Measurements from ENCODE around the gene UBLCP1. TPM values are rescaled to one million over a fixed set of nuclear protein-coding genes. Genes with fewer than 3 reads are reported as not detected.

UBLCP1 gene
- total and polyA plus RNA-seq, 2 of the 13 experiments (the other 11 are each of a cell fraction or from before 2014, with no cell fraction given), result 6.5 to 12.6 TPM

- TF ChIP-seq ZEB1 (IDR thresholded peaks at IDR 0.05; ENCODE audit: insufficient replicate concordance, low read depth) (no peak), MED8 (CRISPR knock-in tag; IDR thresholded peaks at IDR 0.05; ENCODE audit: insufficient replicate concordance) (no peak), SP5 (CRISPR knock-in tag; IDR thresholded peaks at IDR 0.05; ENCODE audit: borderline replicate concordance, low read depth) (no peak), EEA1 (CRISPR knock-in tag; IDR thresholded peaks at IDR 0.05; ENCODE audit: borderline replicate concordance) (no peak), ZNF841 (CRISPR knock-in tag; IDR thresholded peaks at IDR 0.05; ENCODE audit: borderline replicate concordance) (no peak), SMARCE1 (IDR thresholded peaks at IDR 0.05; ENCODE audit: borderline replicate concordance) (no peak), ZMYM3 (CRISPR knock-in tag; IDR thresholded peaks at IDR 0.05) (no peak), MLLT10 (CRISPR knock-in tag; IDR thresholded peaks at IDR 0.05) (no peak), REST (IDR thresholded peaks at IDR 0.05; ENCODE audit: borderline replicate concordance in 1 of 2, low read depth in 1 of 2, low read length in 2 of 2) (no peak), KDM2A (CRISPR knock-in tag; IDR thresholded peaks at IDR 0.05; ENCODE audit: borderline replicate concordance, low read depth) (no peak), ISL2 (CRISPR knock-in tag; IDR thresholded peaks at IDR 0.05) (no peak), E2F5 (CRISPR knock-in tag; conservative IDR thresholded peaks at IDR 0.05) (no peak), LRRFIP1 (CRISPR knock-in tag; conservative IDR thresholded peaks at IDR 0.05) (no peak), ZSCAN25 (CRISPR knock-in tag; IDR thresholded peaks at IDR 0.05) (no peak), POLR2AphosphoS5 (IDR thresholded peaks at IDR 0.05; ENCODE audit: low read depth, low read length) (no peak), ZNF12 (CRISPR knock-in tag; IDR thresholded peaks at IDR 0.05) (no peak), PHF21A (CRISPR knock-in tag; IDR thresholded peaks at IDR 0.05) (no peak), RNF219 (CRISPR knock-in tag; IDR thresholded peaks at IDR 0.05) (no peak), NFKB2 (CRISPR knock-in tag; IDR thresholded peaks at IDR 0.05; ENCODE audit: borderline replicate concordance) (no peak), ZNF580 (CRISPR knock-in tag; IDR thresholded peaks at IDR 0.05; ENCODE audit: borderline replicate concordance, low read depth) (no peak)
Observed at GRCh38 chr5:159257629-159258283, 5.3 kb upstream of the UBLCP1 start (continued).
